Measurements from ENCODE around the gene CSTF2.

The CSTF2 gene

GRCh38 chrX:100871594-100872560 is 51.7 kb downstream of the CSTF2 start:
- DNase-seq = no peak

- no peak for DNase-seq
Observed at GRCh38 chrX:100874325-100874724, 54.1 kb downstream of the CSTF2 start, which contains the start of gene NOX1. TSS of gene NOX1 (minus strand) at chrX:100874359. CDS start at chrX:100874139, 220 bp downstream.

GRCh38 chrX:100880368-100880767 is 60.2 kb downstream of the CSTF2 start:
- no peak for DNase-seq

GRCh38 chrX:100883654-100884053 is 63.5 kb downstream of the CSTF2 start:
- DNase-seq = no peak
